ENCODE data around the gene CFAP69. TPM values are rescaled to one million over a fixed set of nuclear protein-coding genes. Genes with fewer than 3 reads are reported as not detected.
"Not testable (repeated sequence)": the region's sequence is repeated elsewhere in the genome, so short reads cannot be mapped to it uniquely, and the experiment has no call there.

Gene CFAP69
- total RNA-seq, 2 donors from 2014 or later: 3.8 to 14.0 TPM

GRCh38 chr7:90334193-90334843, 89.3 kb downstream of the CFAP69 start:
- no peak overlapping the region for H3K27ac ChIP-seq
- H3K27me3 ChIP-seq (replicated peaks; ENCODE audit: insufficient read depth): no peaks in the 10 kb centered on the region
- no peak for ATAC-seq (ENCODE audit: insufficient number of reproducible peaks, low FRiP score, low read depth)
- H3K36me3 ChIP-seq: no peaks in the 10 kb centered on the region
- TF ChIP-seq CTCF (IDR thresholded peaks at IDR 0.05): no peak
- no peak for DNase-seq (ENCODE audit: low spot score)
- no peaks in the 10 kb centered on the region for H3K9me3 ChIP-seq
- no peaks in the 10 kb centered on the region for H3K4me1 ChIP-seq (ENCODE audit: control insufficient read depth in 1 of 2, low read depth in 2 of 2)
- H3K4me3 ChIP-seq: no peak overlapping the region

DNA sequence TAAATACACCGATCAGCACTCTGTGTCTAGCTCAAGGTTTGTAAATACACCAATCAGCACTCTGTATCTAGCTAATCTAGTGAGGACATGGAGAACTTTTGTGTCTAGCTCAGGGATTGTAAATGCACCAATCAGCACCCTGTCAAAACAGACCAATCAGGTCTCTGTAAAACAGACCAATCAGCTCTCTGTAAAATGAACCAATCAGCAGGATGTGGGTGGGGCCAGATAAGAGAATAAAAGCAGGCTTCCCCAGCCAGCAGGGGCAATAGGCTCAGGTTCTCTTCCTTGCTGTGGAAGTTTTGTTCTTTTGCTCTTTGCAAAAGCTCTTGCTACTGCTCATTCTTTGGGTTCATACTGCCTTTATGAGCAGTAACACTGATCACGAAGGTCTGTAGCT, 90.0 kb downstream of the CFAP69 start:
- not testable (repeated sequence) for H3K4me3 ChIP-seq; H3K9me3 ChIP-seq; H3K27me3 ChIP-seq (replicated peaks; ENCODE audit: insufficient read depth); ATAC-seq (ENCODE audit: insufficient number of reproducible peaks, low FRiP score, low read depth); DNase-seq (ENCODE audit: low spot score); H3K4me1 ChIP-seq (ENCODE audit: control insufficient read depth in 1 of 2, low read depth in 2 of 2); H3K36me3 ChIP-seq; H3K27ac ChIP-seq

GRCh38 chr7:90337106-90337505, 92.1 kb downstream of the CFAP69 start:
- H3K27me3 ChIP-seq (replicated peaks; ENCODE audit: insufficient read depth): no peaks in the 10 kb centered on the region
- no peaks in the 10 kb centered on the region for H3K36me3 ChIP-seq
- H3K4me3 ChIP-seq: no peak overlapping the region
- DNase-seq (ENCODE audit: low spot score): no peak
- H3K9me3 ChIP-seq: no peaks in the 10 kb centered on the region
- no peak overlapping the region for H3K27ac ChIP-seq
- ATAC-seq (ENCODE audit: insufficient number of reproducible peaks, low FRiP score, low read depth): no peak
- no peak for TF ChIP-seq CTCF (IDR thresholded peaks at IDR 0.05)
- no peaks in the 10 kb centered on the region for H3K4me1 ChIP-seq (ENCODE audit: control insufficient read depth in 1 of 2, low read depth in 2 of 2)

GRCh38 chr7:90345016-90345415, 100.0 kb downstream of the CFAP69 start:
- peaks cover 2 to 11% of the 10 kb centered on the region in 2 donors for H3K4me1 ChIP-seq (ENCODE audit: control insufficient read depth in 1 of 2, low read depth in 2 of 2)
- no peak for DNase-seq (ENCODE audit: low spot score)
- no peaks in the 10 kb centered on the region for H3K27me3 ChIP-seq (replicated peaks; ENCODE audit: insufficient read depth)
- H3K27ac ChIP-seq: no peak overlapping the region
- ATAC-seq (ENCODE audit: insufficient number of reproducible peaks, low FRiP score, low read depth): no peak
- H3K4me3 ChIP-seq: peak overlapping the region; percentile 79
- H3K36me3 ChIP-seq: no peaks in the 10 kb centered on the region
- H3K9me3 ChIP-seq: no peaks in the 10 kb centered on the region
- no peak for TF ChIP-seq CTCF (IDR thresholded peaks at IDR 0.05)

- H3K27me3 ChIP-seq (replicated peaks; ENCODE audit: insufficient read depth): no peaks in the 10 kb centered on the region
- H3K4me1 ChIP-seq (ENCODE audit: control insufficient read depth in 1 of 2, low read depth in 2 of 2): peaks cover 2 to 11% of the 10 kb centered on the region in 2 donors
- H3K36me3 ChIP-seq: no peaks in the 10 kb centered on the region
- H3K4me3 ChIP-seq: peak overlapping the region; percentile 79
- peak overlapping the region; percentile 68 to 94 for H3K27ac ChIP-seq
- TF ChIP-seq CTCF (IDR thresholded peaks at IDR 0.05): no peak
- DNase-seq (ENCODE audit: low spot score): no peak
- H3K9me3 ChIP-seq: no peaks in the 10 kb centered on the region
- ATAC-seq (ENCODE audit: insufficient number of reproducible peaks, low FRiP score, low read depth): peak; percentile 16
Measured at GRCh38 chr7:90345595-90346335, 100.8 kb downstream of the CFAP69 start.
